SK-N-SH (cell line): ENCODE results near the gene THYN1.
A peak's percentile ranks its signal among the peaks of the same experiment; 100 is the strongest.

Experiments
- CHD2 ChIP-seq: fragments of 150-350 bp; IDR thresholded peaks from 2 replicates; pipeline ENCODE4 v1.6.1; 2018; ENCODE audit warnings: low read length; ENCODE audit not compliant: partially characterized antibody
- CTCF ChIP-seq: fragments of 200-600 bp; sonication (generic); IDR thresholded peaks from 2 replicates; pipeline ENCODE4 v1.6.1; 2017; ENCODE audit warnings: antibody characterized with exemption, mild to moderate bottlenecking, moderate library complexity
- EP300 ChIP-seq, 2 experiments: IDR thresholded peaks; 2 replicates each; pipeline versions ENCODE4 v1.4.0 to v1.6.1; 2012; ENCODE audit warnings: borderline replicate concordance in 1 of 2, low read depth in 1 of 2, low read length in 1 of 2
- JUND ChIP-seq: IDR thresholded peaks from 2 replicates; pipeline ENCODE4 v1.4.0; 2012
- MXI1 ChIP-seq: IDR thresholded peaks from 2 replicates; pipeline ENCODE4 v1.6.1; 2012; ENCODE audit warnings: mild to moderate bottlenecking, low read depth, low read length, improper control_type of control experiment
- POLR2AphosphoS5 ChIP-seq: IDR thresholded peaks from 2 replicates; pipeline ENCODE4 v1.6.1; 2012; ENCODE audit warnings: low read depth, low read length
- RAD21 ChIP-seq: IDR thresholded peaks from 2 replicates; pipeline ENCODE4 v1.6.1; 2012; ENCODE audit warnings: mild to moderate bottlenecking, low read length
- RCOR1 ChIP-seq: fragments of 150-350 bp; IDR thresholded peaks from 2 replicates; pipeline ENCODE4 v1.6.1; 2017; ENCODE audit warnings: antibody characterized with exemption, low read length
- SIN3A ChIP-seq: IDR thresholded peaks from 2 replicates; pipeline ENCODE4 v1.6.1; 2012; ENCODE audit warnings: low read depth, mild to moderate bottlenecking, low read length, moderate library complexity, borderline replicate concordance
- USF2 ChIP-seq: fragments of 150-350 bp; IDR thresholded peaks from 2 replicates; pipeline ENCODE4 v1.6.1; 2017; ENCODE audit warnings: antibody characterized with exemption, low read length, low read depth, borderline replicate concordance
- TF ChIP-seq, protein P1 (sequence below): fragments of 150-350 bp; IDR thresholded peaks from 2 replicates; pipeline ENCODE4 v1.6.1; 2016; ENCODE audit warnings: mild to moderate bottlenecking, low read depth, low read length

DNA sequence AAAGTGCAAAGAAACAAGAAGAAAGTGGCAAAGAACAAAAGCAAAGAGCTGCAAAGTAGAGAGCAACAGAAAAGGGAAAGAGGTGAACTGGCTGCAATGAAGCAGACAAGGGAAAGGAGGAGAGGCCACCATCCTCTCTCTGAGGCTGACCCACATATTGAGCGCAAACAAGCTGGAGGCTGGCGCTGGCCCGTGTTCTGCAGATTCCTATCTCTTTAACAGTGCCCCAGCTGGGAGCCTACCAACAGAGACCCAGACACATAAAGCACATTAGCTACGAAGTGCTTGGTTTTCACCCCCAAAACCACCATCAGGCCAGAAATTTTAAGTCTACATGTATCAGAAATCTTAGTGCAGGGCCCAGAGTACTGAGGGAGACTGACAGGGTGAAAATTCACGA, 47.0 kb downstream of the THYN1 start:
- TF ChIP-seq RCOR1 (peak; percentile 18; the same call in 1 of the 2 replicates), RAD21 (peak; percentile 23; the same call in 1 of the 2 replicates), USF2 (no peak), CTCF (no peak), SIN3A (no peak), EP300 (IDR thresholded peaks at IDR 0.05; ENCODE audit: borderline replicate concordance in 1 of 2, low read depth in 1 of 2, low read length in 1 of 2) (peak in 1 of 2 experiments; percentile 32; a peak in 1 of 4 replicates), CHD2 (peak; percentile 51), JUND (no peak), MXI1 (peak; percentile 40; the same call in 1 of the 2 replicates), POLR2AphosphoS5 (no peak)
- TF ChIP-seq, protein P1, sequence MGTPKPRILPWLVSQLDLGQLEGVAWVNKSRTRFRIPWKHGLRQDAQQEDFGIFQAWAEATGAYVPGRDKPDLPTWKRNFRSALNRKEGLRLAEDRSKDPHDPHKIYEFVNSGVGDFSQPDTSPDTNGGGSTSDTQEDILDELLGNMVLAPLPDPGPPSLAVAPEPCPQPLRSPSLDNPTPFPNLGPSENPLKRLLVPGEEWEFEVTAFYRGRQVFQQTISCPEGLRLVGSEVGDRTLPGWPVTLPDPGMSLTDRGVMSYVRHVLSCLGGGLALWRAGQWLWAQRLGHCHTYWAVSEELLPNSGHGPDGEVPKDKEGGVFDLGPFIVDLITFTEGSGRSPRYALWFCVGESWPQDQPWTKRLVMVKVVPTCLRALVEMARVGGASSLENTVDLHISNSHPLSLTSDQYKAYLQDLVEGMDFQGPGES: no peak
